ENCODE measurements around the gene MYH7.

GRCh38 chr14:23431486-23431885, 4.0 kb downstream of the MYH7 start:
- TF ChIP-seq EZH2 (IDR thresholded peaks at IDR 0.05) = no peak
- no peak for TF ChIP-seq POLR2AphosphoS5 (IDR thresholded peaks at IDR 0.05; ENCODE audit: borderline replicate concordance, low read depth, low read length)
- no peak for TF ChIP-seq FOXP2 (optimal IDR thresholded peaks at IDR 0.05; ENCODE audit: control extremely low read depth, extremely low read length, insufficient read depth)

All from SK-N-MC (cell line).